H1 (cell line): Measurements from ENCODE around the gene LMNTD1. TPM values are rescaled to one million over a fixed set of nuclear protein-coding genes. Genes with fewer than 3 reads are reported as not detected.

Source experiments
- CTCF ChIA-PET: fragments of 300-600 bp; sonication (Branson Sonifier 250); formaldehyde crosslinking; loops from one replicate; lab custom pipeline; 2021; ENCODE audit not compliant: partially characterized antibody; lab: Charles Lee
- POLR2A ChIA-PET: fragments of 300-600 bp; sonication (Branson Sonifier 250); formaldehyde crosslinking; loops from one replicate; lab custom pipeline; 2021; ENCODE audit warnings: inconsistent platforms; ENCODE audit not compliant: partially characterized antibody; lab: Charles Lee
- DNase-seq, 2 experiments: peaks; one replicate each; pipeline versions ENCODE4 v3.0.0 to v3.0.0-alpha.2; 2010 to 2022; ENCODE audit warnings: low spot score in 2 of 2, low read depth in 1 of 2, mixed read lengths in 1 of 2
- FAIRE-seq: peaks from 2 replicates; lab custom pipeline; 2011; peaks lifted over from hg19 to GRCh38; lab: Jason Lieb, UNC
- H2AFZ ChIP-seq: 2 replicates; pipeline ENCODE4 v1.8.1; 2012; ENCODE audit warnings: low read length, inconsistent platforms
- H2AK5ac ChIP-seq: 2 replicates; pipeline ENCODE4 v1.6.1; 2013; ENCODE audit warnings: low read depth, low read length
- H2BK120ac ChIP-seq: replicated peaks from 2 replicates; pipeline ENCODE3; 2013; ENCODE audit warnings: low read depth, low read length, inconsistent platforms
- H2BK12ac ChIP-seq: 2 replicates; pipeline ENCODE4 v1.6.1; 2013; ENCODE audit warnings: low read depth, low read length
- H2BK15ac ChIP-seq: 2 replicates; pipeline ENCODE4 v1.6.1; 2013; ENCODE audit warnings: low read length
- H2BK20ac ChIP-seq: 2 replicates; pipeline ENCODE4 v1.6.1; 2013; ENCODE audit warnings: low read length
- H2BK5ac ChIP-seq: 2 replicates; pipeline ENCODE4 v1.6.1; 2013; ENCODE audit warnings: low read depth, low read length
- H3K14ac ChIP-seq: 2 replicates; pipeline ENCODE4 v1.6.1; 2013; ENCODE audit warnings: inconsistent platforms; ENCODE audit not compliant: insufficient read length
- H3K18ac ChIP-seq: 2 replicates; pipeline ENCODE4 v1.6.1; 2013; ENCODE audit warnings: low read length; ENCODE audit errors: extremely low read depth
- H3K23ac ChIP-seq: 2 replicates; pipeline ENCODE4 v1.6.1; 2013; ENCODE audit warnings: inconsistent platforms; ENCODE audit not compliant: insufficient read length
- H3K23me2 ChIP-seq: 2 replicates; pipeline ENCODE4 v1.6.1; 2013; ENCODE audit warnings: low read depth, low read length
- H3K27ac ChIP-seq: 2 replicates; pipeline ENCODE4 v1.6.1; 2011; ENCODE audit warnings: low read depth, low read length, inconsistent platforms
- H3K27me3 ChIP-seq, 4 experiments: replicated peaks in 1 of 4; 1 replicate in 1 of 4; 2 replicates in 3 of 4; pipeline versions ENCODE4 v1.6.1 to v1.8.1; 2011 to 2013; ENCODE audit warnings: low read length in 3 of 4, mild to moderate bottlenecking in 3 of 4, inconsistent platforms in 2 of 4, mixed read lengths in 2 of 4, moderate library complexity in 1 of 4; ENCODE audit not compliant: control insufficient read depth in 3 of 4, insufficient read depth in 3 of 4; ENCODE audit errors: extremely low read depth in 1 of 4
- H3K36me3 ChIP-seq, 4 experiments: 2 replicates each; pipeline versions ENCODE4 v1.6.1 to v1.8.1; 2011 to 2013; ENCODE audit warnings: mild to moderate bottlenecking in 4 of 4, low read length in 3 of 4, moderate library complexity in 2 of 4, control low read depth in 1 of 4, inconsistent platforms in 1 of 4; ENCODE audit not compliant: insufficient read depth in 4 of 4, control insufficient read depth in 2 of 4
- H3K4ac ChIP-seq: replicated peaks from 2 replicates; pipeline ENCODE3; 2013; ENCODE audit warnings: low read length, low read depth, mixed read lengths, inconsistent platforms; ENCODE audit not compliant: insufficient read length
- H3K4me1 ChIP-seq, 4 experiments: replicated peaks in 1 of 4; 1 replicate in 1 of 4; 2 replicates in 3 of 4; pipeline versions ENCODE4 v1.6.1 to v1.8.1; 2011 to 2013; ENCODE audit warnings: low read length in 3 of 4, inconsistent platforms in 2 of 4, mixed read lengths in 1 of 4; ENCODE audit not compliant: insufficient read depth in 4 of 4, control insufficient read depth in 3 of 4
- H3K4me2 ChIP-seq, 2 experiments: 2 replicates each; pipeline versions ENCODE4 v1.6.1 to v1.8.1; 2011 to 2013; ENCODE audit warnings: low read depth in 2 of 2, low read length in 2 of 2, control low read depth in 1 of 2, inconsistent platforms in 1 of 2, mild to moderate bottlenecking in 1 of 2; ENCODE audit not compliant: insufficient read depth in 1 of 2
- H3K4me3 ChIP-seq, 4 experiments: fragments of 200-600, 300-600 bp in 1 of 4; sonication (generic), shearing (Covaris generic), sonication (Bioruptor Twin) in 1 of 4; 2 replicates each; pipeline versions ENCODE4 v1.5.1 to v1.8.1; 2011 to 2016; ENCODE audit warnings: low read length in 4 of 4, low read depth in 3 of 4, control low read depth in 2 of 4, inconsistent platforms in 2 of 4, mild to moderate bottlenecking in 2 of 4, mixed read lengths in 1 of 4, moderate library complexity in 1 of 4; ENCODE audit not compliant: insufficient read depth in 2 of 4; ENCODE audit errors: extremely low read depth in 1 of 4
- H3K56ac ChIP-seq: replicated peaks from 2 replicates; pipeline ENCODE3; 2013; ENCODE audit warnings: low read depth, mild to moderate bottlenecking, mixed read lengths, low read length, inconsistent platforms; ENCODE audit not compliant: insufficient read length
- H3K79me1 ChIP-seq: 2 replicates; pipeline ENCODE4 v1.6.1; 2013; ENCODE audit warnings: low read depth, low read length, control low read depth
- H3K79me2 ChIP-seq, 2 experiments: 2 replicates each; pipeline versions ENCODE4 v1.6.1 to v1.8.1; 2012 to 2013; ENCODE audit warnings: low read length in 2 of 2, mild to moderate bottlenecking in 2 of 2, inconsistent platforms in 1 of 2; ENCODE audit not compliant: insufficient read depth in 2 of 2, control insufficient read depth in 1 of 2
- H3K9ac ChIP-seq, 4 experiments: replicated peaks in 1 of 4; 1 replicate in 1 of 4; 2 replicates in 3 of 4; pipeline versions ENCODE4 v1.6.1 to v1.8.1; 2011 to 2013; ENCODE audit warnings: low read depth in 3 of 4, low read length in 3 of 4, control low read depth in 2 of 4, mild to moderate bottlenecking in 2 of 4, moderate library complexity in 2 of 4, inconsistent platforms in 1 of 4; ENCODE audit errors: extremely low read depth in 1 of 4
- H3K9me3 ChIP-seq, 2 experiments: 2 replicates each; pipeline versions ENCODE4 v1.6.1 to v1.8.1; 2012 to 2013; ENCODE audit warnings: mild to moderate bottlenecking in 2 of 2, moderate library complexity in 2 of 2, control low read depth in 1 of 2, inconsistent platforms in 1 of 2, low read depth in 1 of 2, low read length in 1 of 2, mixed read lengths in 1 of 2; ENCODE audit not compliant: insufficient read depth in 2 of 2
- H4K20me1 ChIP-seq, 2 experiments: replicated peaks in 1 of 2; 2 replicates each; pipeline versions ENCODE3 to v1.8.1; 2011 to 2013; ENCODE audit warnings: inconsistent platforms in 2 of 2, low read length in 2 of 2, mild to moderate bottlenecking in 1 of 2; ENCODE audit not compliant: insufficient read depth in 2 of 2, control insufficient read depth in 1 of 2
- H4K5ac ChIP-seq: 2 replicates; pipeline ENCODE4 v1.6.1; 2013; ENCODE audit warnings: low read length, low read depth, mixed read lengths, inconsistent platforms; ENCODE audit not compliant: insufficient read length
- H4K8ac ChIP-seq: 2 replicates; pipeline ENCODE4 v1.8.0; 2013; ENCODE audit warnings: mild to moderate bottlenecking, moderate library complexity, low read length, inconsistent platforms; ENCODE audit not compliant: insufficient read depth; ENCODE audit errors: extremely low read depth
- H4K91ac ChIP-seq: replicated peaks from 2 replicates; pipeline ENCODE3; 2013; ENCODE audit warnings: low read length, mixed read lengths, inconsistent platforms; ENCODE audit not compliant: insufficient read length
- ASH2L ChIP-seq: fragments of 200-600, 300-600 bp; sonication (generic); IDR thresholded peaks from one replicate; pipeline ENCODE4 v1.7.1; 2017; ENCODE audit warnings: low read length
- BCL11A ChIP-seq, 2 experiments: IDR thresholded peaks; one replicate each; pipeline ENCODE4 v1.6.1; 2011; ENCODE audit warnings: low read depth in 2 of 2, low read length in 2 of 2, mild to moderate bottlenecking in 2 of 2
- CBX5 ChIP-seq: fragments of 300-800, 300-1000 bp; sonication (generic); IDR thresholded peaks from 2 replicates; pipeline ENCODE4 v1.7.1; 2016; ENCODE audit warnings: antibody characterized with exemption, low read length, low read depth
- CEBPB ChIP-seq: IDR thresholded peaks from 2 replicates; pipeline ENCODE4 v1.6.1; 2012; ENCODE audit warnings: low read depth, low read length
- CHD1 ChIP-seq: IDR thresholded peaks from 2 replicates; pipeline ENCODE4 v1.6.1; 2012; ENCODE audit warnings: low read depth, low read length, improper control_type of control experiment
- EP300 ChIP-seq, 2 experiments: IDR thresholded peaks; 1 replicate in 1 of 2; 2 replicates in 1 of 2; pipeline ENCODE4 v1.6.1; 2011 to 2012; ENCODE audit warnings: low read depth in 2 of 2, low read length in 2 of 2, mild to moderate bottlenecking in 2 of 2, borderline replicate concordance in 1 of 2, inconsistent platforms in 1 of 2, moderate library complexity in 1 of 2
- HDAC6 ChIP-seq: IDR thresholded peaks from one replicate; pipeline ENCODE4 v1.7.1; 2012; ENCODE audit warnings: low read depth, mild to moderate bottlenecking, inconsistent platforms, low read length, moderate library complexity
- POU5F1 ChIP-seq: IDR thresholded peaks from 2 replicates; pipeline ENCODE4 v1.6.1; 2011; ENCODE audit warnings: low read depth, mild to moderate bottlenecking, low read length, moderate library complexity
- RAD21 ChIP-seq, 2 experiments: IDR thresholded peaks in 1 of 2; conservative IDR thresholded peaks in 1 of 2; 2 replicates each; pipeline ENCODE4 v1.6.1; 2011; ENCODE audit warnings: low read depth in 2 of 2, low read length in 2 of 2, improper control_type of control experiment in 1 of 2, inconsistent platforms in 1 of 2, mild to moderate bottlenecking in 1 of 2, moderate library complexity in 1 of 2
- TAF1 ChIP-seq: IDR thresholded peaks from 2 replicates; pipeline ENCODE4 v1.6.1; 2011; ENCODE audit warnings: mild to moderate bottlenecking, low read depth, low read length
- WGBS, 2 experiments: shearing (Covaris generic) in 1 of 2; methylation state at CpG; one replicate each; pipeline versions ENCODE4 v1.1.6 to v1.1.7; 2013 to 2015; ENCODE audit warnings: low lambda C conversion rate in 2 of 2, mixed read lengths in 2 of 2, inconsistent platforms in 1 of 2, low coverage in 1 of 2, missing lambda C conversion rate in 1 of 2; ENCODE audit not compliant: insufficient replicate concordance in 2 of 2, insufficient coverage in 1 of 2, insufficient read length in 1 of 2; ENCODE audit errors: extremely low coverage in 1 of 2, missing lambda C conversion rate in 1 of 2; 5-methylcytosine and 5-hydroxymethylcytosine counted together
- polyA plus RNA-seq, 7 experiments: library from polyadenylated mRNA; depleted of rRNA in 3 of 7; stranded (reverse) in 5 of 7; unstranded in 2 of 7; fragments of >200 nt in 5 of 7; fragments of 200-250 nt in 2 of 7; gene quantifications; 1 replicate in 5 of 7; 2 replicates in 1 of 7; 4 replicates in 1 of 7; pipeline versions ENCODE4 v1.2.1 to v1.2.3, GENCODE V29; 2011 to 2013; ENCODE audit warnings: missing spikeins in 2 of 7, mixed read lengths in 2 of 7
- total RNA-seq: library from RNA; stranded (reverse); fragmentation: NEBNext Ultra II Directional; extraction: Animal tissue kit (Norgen Biotek cat#: 25700); gene quantifications from 2 replicates; pipeline ENCODE4 v1.2.1, GENCODE V29; 2021

LMNTD1 gene
- total and polyA plus RNA-seq, 2 of the 8 experiments (the other 6 are each of a cell fraction or from before 2014, with no cell fraction given) = not detected

DNA sequence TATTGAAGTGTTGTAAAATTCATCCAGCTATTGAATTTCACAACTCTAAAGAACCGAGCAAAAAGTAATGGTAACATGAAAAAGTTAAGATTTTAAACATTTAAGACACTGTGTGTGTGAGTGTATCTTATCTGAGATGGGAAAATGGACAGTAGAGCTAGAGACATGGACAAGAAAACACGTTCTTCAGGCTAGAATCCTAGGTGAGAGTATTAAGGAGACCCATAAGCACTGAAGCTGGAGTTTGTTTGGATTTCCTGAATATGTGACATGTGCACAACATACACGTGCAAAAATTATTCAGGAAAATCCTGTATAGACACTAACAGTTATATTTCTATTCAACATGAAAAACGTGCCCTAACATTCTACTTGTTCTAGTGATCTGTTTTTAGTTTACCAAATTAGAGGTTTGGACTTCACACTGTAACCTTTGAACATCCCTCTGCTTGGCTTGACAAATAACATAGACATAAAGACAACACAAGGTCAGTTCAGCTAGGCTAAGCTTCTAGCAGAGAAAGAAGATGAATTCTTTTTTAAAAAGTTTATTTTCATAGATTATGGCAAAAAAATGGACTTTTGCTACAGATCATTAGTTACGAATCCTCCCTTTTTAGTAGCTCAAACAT, 31.3 kb downstream of the LMNTD1 start:
- no peak overlapping the region for H2BK20ac ChIP-seq
- no peak overlapping the region for H3K4me2 ChIP-seq
- H4K8ac ChIP-seq = no peak overlapping the region
- H4K91ac ChIP-seq = no peak overlapping the region
- no peak overlapping the region for H2BK15ac ChIP-seq
- no peak overlapping the region for H2BK12ac ChIP-seq
- no peak overlapping the region for H2BK5ac ChIP-seq
- no peak overlapping the region for H3K4ac ChIP-seq
- FAIRE-seq (no peak), DNase-seq (no peak)
- no peak overlapping the region for H4K5ac ChIP-seq
- no peaks in the 10 kb centered on the region for H3K79me2 ChIP-seq
- H3K9me3 ChIP-seq = no peaks in the 10 kb centered on the region
- no peaks in the 10 kb centered on the region for H3K4me1 ChIP-seq
- no peak overlapping the region for H2AK5ac ChIP-seq
- H3K27ac ChIP-seq = no peak overlapping the region
- H3K23ac ChIP-seq = no peak overlapping the region
- no peak overlapping the region for H3K14ac ChIP-seq
- 85% methylated on average over 5 of the region's 5 CpGs; no CpG with 5 or more reads in 1 of the 2 experiments for WGBS, 2 experiments
- no peak overlapping the region for H2AFZ ChIP-seq
- no peak overlapping the region for H3K56ac ChIP-seq
- no peaks in the 10 kb centered on the region for H3K79me1 ChIP-seq
- H3K18ac ChIP-seq = no peak overlapping the region
- TF ChIP-seq CEBPB (no peak), POU5F1 (no peak), RAD21 (IDR thresholded peaks at IDR 0.05 in 1 of 2, conservative IDR thresholded peaks at IDR 0.05 in 1 of 2; ENCODE audit: low read depth in 2 of 2, low read length in 2 of 2) (no peak), TAF1 (no peak), CBX5 (no peak), EP300 (IDR thresholded peaks at IDR 0.05; ENCODE audit: borderline replicate concordance in 1 of 2, low read depth in 2 of 2, low read length in 2 of 2) (no peak), CHD1 (no peak), BCL11A (IDR thresholded peaks at IDR 0.05; ENCODE audit: low read depth in 2 of 2, low read length in 2 of 2) (no peak), ASH2L (no peak), HDAC6 (no peak)
- no peaks in the 10 kb centered on the region for H3K36me3 ChIP-seq
- H2BK120ac ChIP-seq = no peak overlapping the region
- H3K4me3 ChIP-seq = no peak overlapping the region
- H3K27me3 ChIP-seq = no peaks in the 10 kb centered on the region
- CTCF ChIA-PET = interaction anchor here (0.7 to 1.6 kb wide), 3 partner anchors 9 to 58 kb away, joined by 3 read pairs; no protein-coding TSS in a partner anchor
- POLR2A ChIA-PET = no interaction called here
- no peaks in the 10 kb centered on the region for H3K23me2 ChIP-seq
- no peaks in the 10 kb centered on the region for H4K20me1 ChIP-seq
- H3K9ac ChIP-seq = no peak overlapping the region
